HG03139 (cell line): ENCODE measurements around the gene CNTROB.

Experiments
- ATAC-seq: cut with Tn5 transposase; IDR thresholded peaks from one replicate; pipeline ENCODE4 v1.9.1; 2021; ENCODE audit not compliant: unreplicated experiment

CNTROB gene, protein sequence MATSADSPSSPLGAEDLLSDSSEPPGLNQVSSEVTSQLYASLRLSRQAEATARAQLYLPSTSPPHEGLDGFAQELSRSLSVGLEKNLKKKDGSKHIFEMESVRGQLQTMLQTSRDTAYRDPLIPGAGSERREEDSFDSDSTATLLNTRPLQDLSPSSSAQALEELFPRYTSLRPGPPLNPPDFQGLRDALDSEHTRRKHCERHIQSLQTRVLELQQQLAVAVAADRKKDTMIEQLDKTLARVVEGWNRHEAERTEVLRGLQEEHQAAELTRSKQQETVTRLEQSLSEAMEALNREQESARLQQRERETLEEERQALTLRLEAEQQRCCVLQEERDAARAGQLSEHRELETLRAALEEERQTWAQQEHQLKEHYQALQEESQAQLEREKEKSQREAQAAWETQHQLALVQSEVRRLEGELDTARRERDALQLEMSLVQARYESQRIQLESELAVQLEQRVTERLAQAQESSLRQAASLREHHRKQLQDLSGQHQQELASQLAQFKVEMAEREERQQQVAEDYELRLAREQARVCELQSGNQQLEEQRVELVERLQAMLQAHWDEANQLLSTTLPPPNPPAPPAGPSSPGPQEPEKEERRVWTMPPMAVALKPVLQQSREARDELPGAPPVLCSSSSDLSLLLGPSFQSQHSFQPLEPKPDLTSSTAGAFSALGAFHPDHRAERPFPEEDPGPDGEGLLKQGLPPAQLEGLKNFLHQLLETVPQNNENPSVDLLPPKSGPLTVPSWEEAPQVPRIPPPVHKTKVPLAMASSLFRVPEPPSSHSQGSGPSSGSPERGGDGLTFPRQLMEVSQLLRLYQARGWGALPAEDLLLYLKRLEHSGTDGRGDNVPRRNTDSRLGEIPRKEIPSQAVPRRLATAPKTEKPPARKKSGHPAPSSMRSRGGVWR

DNA sequence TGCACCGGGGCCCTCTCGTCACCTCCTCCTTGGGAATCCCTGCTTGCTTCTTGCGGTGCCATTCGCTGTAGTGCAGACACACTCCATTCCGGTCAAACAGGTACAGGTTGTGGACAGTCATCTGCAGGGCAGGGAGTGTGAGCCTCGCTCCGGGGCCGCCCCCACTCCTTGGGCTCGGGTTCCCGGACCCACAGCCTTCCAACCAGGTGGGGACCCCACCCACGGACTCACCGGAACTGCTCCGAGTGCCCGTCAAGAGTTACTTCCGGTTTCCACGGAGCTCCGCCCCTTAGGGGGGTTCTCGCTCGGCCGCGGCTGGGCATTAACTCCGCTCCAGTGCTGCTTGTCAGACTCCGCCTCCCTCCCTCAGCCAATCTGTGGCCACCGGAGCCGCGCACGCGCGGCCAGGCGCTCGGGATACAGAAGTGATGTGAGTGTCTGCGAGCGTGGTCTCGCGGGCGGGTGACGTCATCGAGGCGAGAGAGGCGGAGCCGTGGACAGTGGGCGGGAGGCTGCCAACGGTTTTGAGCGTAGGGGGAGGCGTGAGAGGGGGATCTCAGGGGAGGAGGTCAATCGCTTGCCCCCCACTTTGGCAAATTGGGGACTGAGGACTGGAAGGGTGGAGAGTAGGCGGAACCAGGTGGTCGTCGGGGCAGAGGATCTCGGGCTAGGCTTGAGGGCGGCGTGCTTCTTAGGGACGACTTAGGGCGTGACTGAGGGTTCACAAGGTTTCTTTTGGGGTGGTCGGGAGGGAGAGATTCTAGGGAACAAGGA lies at the start of gene CNTROB, which contains the start of gene TRAPPC1:
TSS of gene CNTROB (plus strand) at position 498 of the 774 bp plus-strand sequence. CDS start 874 bp downstream, outside the sequence.
TSS of gene TRAPPC1 (minus strand) at position 238 of the 774 bp plus-strand sequence. CDS start at position 121, 117 bp downstream.
- ATAC-seq: peak; percentile 93

DNA sequence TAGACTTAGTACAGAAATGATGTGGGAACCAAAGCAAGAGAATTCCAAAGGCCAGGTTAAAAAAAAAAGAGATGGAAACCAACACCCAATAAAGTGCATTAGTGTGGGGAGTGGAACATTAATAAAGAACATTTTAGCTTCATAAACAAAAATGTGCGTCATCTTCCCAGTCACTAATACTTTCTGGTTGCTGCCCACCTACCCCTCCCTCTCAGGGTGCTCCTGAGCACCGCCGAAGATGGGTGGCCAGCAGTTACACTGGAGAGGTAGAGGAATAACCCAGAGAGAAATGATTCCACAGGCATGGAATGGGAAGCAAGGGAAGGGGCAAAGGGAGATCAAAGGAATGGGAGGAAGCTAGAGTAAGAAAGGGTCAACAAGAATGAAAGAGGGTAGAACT lies 49.4 kb upstream of the CNTROB start:
- ATAC-seq: no peak

DNA sequence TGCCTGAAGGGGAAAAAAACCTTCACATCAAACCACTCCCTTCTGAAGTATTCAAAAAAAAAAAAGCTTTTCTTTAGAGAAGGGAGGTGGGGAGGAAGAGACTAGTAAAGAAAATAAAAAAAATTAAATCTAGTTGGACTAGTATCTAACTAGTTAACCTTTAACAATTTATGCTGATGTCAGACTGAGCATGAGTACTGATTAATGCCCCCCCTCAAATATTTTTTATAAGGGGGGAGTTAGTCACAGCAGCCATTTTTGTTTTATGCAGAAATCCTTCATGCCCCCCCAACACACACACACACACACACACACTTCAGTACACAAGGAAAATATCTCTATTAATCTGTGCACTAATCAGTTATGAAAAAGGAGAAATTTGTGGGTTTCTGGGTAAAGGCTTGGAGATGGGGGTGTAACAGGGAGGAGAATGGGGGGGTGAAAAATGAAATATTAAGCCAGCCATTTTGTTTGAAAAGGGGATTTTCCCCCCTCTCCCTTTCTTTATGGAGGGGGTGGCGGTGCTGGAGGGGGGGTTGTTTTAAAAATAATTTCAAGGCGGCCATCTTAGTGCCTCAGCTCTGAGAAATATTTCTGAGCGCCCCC lies 48.1 kb upstream of the CNTROB start:
- no peak for ATAC-seq

DNA sequence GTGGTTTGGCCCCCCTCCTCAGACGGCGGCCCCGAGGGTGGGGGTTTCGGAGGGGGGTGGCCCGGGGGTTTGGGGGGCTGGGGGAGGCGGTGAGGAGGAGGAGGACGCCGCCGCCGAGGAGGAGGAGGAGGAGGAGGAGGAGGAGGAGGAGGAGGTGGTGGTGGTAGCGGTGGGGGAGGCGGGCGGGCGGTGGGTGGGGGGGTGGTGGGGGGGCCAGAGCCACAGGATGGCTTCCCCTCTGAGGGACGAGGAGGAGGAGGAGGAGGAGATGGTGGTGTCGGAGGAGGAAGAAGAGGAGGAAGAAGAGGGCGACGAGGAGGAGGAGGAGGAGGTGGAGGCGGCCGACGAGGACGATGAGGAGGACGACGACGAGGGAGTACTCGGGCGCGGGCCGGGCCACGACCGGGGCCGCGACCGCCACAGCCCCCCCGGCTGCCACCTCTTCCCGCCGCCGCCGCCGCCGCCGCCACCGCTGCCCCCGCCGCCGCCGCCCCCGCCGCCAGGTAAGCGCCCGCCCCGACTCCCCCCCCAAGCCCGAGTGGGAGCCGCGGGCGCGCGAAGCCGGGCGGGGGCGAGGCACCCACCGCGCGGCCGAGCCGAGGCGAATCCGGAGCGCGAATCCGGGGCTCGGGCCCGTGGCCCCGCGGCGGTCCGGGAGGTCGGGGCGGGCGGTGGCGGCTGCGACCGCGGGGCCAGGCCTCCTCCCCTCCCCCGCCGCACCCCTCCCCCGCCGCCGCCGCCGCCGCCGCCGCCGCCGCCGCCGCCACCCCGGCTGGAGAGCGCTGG lies 47.2 kb upstream of the CNTROB start:
- ATAC-seq: no peak

DNA sequence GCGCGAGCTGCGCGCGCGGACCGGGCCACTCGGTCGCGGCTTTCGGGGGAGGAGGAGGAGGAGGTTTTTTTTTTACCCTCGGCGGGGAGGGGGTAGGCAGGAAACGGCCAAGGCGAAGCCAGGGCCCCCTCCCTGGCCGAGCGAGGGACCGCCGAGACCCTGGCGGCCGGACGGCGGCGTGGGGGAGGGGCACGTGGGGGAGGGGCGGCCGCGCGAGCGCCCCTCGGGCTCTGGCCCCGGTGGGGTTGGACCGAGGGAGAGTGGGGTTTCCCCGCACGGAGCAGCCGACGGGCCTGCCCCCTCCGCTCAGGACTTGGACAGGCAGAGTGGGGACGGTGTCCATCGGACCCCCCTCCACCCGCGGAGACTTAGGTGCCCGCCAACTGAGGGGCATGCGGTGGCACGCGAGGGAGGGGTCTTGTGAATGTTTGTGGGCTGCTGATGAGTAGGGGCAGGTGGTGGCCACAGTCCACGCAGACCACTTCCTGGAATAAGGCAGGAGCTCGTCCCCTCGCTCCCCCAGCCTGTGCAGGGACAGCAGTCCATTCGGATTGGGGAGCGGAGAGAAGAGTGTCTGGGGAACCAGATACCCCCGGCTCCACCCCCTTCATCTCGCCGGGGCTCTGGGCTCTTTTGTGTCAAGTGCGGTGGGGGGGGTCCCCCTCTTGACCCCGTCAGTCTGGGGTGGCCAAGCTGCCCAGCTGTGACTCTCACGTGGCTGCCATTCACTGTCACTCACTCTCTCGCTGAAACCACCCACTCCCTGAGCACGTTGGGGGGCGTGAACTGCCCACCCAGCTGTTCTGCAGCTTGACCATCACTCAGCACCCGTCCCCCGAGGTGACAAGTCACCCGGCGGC lies 46.4 kb upstream of the CNTROB start:
- no peak for ATAC-seq

DNA sequence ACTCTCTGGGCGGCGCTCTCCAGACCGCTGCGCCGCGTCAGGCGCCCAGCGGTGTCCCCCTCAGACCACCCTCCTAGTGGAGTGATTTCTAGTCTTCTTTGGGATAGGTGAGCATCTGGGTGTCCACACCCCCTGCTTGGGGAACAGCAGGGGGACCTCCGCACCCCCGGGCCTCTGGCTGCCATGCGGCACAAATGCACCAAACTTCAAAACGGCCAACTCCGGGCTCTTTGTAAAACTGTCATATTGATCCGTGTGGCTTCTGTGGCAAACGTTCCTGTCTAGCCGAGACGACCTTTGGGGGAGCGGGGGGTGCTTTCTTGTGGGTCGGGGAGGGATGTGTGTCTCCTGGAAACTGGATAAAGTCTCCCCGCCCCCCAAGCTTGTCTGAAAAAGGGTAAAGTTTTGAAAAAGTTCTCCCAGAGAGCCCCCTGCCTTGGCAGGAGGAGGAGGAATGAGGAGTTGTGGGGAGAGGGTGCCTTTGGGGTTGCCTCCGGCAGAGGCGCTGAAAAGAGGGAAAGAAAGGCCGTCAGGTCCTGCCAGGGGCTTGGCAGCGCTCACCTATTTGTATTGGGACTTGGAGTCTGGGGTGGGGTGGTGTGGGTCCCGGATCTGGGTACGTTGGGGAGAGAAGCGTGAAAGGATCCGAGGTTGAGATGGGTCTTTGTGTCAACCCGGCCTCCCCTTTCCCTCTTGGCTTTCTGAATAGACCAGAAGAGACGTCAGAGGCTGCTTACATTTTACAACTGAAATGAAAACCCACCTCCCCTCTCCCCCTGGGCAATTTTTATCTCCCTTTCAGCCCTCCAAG lies 45.6 kb upstream of the CNTROB start:
- no peak for ATAC-seq

DNA sequence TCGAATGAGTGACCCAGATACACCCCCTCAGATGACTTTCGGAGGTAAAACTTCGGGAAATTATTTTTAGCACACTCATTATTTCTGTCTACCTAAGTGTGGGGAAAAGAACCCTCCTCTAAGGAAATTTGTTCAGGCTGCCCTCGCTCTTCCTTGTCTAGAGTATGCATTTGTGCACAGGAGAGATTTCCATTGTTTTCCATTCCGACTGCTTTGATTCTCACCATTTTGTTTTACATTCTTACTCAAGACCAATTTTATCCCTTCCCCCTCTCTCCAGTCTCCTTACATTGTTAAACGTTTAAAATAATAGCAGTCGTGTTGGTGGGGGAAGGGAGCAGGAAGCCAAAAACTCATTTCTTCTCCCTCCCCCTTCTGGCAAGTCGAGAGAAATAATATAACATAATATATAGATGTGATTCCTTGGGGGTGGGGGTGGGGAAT lies 44.9 kb upstream of the CNTROB start:
- no peak for ATAC-seq

DNA sequence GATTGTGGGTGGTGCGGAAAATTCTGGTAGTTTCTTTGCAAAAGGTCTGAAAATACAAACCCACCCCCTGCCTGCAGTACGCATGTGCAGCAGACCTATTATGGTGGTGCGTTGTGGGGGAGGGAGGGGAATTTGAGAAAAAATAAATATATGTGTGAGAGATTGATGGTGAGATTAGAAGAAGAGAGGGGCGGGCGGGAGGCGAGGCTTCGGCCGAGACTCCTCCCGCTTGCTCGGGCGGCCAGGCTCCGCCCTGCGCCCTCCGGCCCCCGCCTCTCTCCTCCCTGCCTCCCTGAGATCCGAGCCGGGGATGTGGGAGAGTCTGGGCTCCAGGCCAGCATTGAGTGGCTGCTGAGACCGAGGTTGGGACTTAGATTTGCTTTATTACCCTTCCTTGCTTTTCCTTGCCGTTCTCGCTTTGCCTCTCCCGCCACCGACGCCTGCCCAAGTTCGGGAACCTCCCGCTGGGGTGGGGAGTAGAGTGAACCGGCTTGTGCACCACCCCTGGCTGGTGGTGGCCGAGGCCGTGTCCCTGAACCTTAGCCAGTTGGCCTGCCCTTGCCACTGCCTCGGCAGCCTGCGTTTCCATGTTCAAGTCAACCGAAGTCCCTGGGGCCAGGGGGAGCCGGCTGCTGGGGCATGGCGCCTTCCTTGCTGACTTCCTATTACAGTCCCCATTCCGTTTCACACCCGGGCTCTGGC lies 44.4 kb upstream of the CNTROB start:
- no peak for ATAC-seq

DNA sequence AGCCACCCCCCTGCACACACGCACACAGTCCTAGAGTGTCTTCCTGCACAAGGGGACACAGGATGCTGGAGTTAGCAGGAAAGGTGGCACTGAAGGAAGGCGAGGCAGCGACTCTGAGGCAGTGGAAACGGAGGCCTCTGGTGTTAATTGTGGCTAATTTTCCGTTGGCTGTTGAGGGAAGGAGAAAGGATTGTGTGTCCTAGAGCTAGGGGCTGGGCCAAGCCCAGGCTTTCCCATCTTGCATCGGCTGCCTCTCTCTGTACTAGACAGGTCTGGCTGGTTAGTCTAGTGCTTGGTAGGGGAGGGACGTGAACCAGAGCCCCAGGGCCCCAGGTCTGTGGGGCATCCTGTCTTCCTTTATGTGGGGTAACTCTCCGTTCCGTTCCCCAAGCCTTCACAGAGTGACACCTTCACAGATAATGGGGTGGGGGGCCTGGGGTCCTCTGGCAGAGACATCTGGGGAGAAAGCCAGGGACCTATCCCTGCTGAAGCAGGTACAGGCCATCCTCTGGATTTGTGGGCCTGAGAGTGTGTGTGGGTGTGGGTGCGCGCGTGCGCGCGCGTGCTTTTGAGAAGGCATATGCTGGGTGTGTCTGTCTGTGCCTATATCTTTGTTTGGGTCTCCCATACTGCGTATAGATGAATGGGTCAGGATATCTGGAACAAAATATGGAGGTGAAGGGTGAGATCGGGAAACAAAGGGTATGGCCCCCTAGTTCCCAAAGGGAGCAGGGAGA lies 43.7 kb upstream of the CNTROB start, which contains the start of gene CHD3:
TSS of gene CHD3 (plus strand) at position 606 of the 737 bp plus-strand sequence. CDS start 212 bp downstream, outside the sequence.
- ATAC-seq: no peak

DNA sequence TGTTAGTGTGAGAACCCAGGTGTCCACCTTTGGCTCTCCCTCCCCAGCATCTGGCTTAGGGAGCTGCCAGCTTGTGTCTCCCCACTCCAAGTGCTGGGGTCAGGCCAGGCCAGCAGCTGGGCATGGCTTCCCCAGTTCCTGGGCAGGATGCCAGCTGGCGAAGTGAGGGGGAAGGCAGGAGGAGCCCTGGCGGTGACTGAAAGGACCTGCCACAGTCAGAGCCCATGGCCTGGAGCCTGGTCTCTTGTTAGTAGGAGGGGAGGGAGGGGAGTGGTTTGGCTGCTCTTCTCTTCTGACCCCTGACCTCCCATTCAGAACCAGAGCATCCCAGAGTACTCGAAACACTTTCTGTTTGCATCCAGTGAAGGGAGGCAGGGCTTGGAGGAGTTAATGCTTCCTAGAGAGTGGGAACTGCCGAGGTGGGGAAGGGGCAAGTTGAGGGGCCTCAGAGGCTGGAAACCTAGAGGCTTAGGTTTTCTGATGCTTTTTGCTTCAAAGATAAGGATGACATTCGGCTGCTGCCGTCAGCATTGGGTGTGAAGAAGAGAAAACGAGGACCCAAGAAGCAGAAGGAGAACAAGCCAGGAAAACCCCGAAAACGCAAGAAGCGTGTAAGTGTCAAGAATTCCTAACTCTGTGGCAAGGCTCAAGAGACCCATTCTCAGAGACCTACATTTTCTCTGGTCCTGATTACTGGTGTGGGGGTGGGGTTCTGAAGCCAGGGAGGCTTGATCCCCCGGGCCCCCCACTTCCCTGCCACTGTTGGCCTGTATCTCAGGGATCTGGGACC lies 42.6 kb upstream of the CNTROB start:
- ATAC-seq: no peak

DNA sequence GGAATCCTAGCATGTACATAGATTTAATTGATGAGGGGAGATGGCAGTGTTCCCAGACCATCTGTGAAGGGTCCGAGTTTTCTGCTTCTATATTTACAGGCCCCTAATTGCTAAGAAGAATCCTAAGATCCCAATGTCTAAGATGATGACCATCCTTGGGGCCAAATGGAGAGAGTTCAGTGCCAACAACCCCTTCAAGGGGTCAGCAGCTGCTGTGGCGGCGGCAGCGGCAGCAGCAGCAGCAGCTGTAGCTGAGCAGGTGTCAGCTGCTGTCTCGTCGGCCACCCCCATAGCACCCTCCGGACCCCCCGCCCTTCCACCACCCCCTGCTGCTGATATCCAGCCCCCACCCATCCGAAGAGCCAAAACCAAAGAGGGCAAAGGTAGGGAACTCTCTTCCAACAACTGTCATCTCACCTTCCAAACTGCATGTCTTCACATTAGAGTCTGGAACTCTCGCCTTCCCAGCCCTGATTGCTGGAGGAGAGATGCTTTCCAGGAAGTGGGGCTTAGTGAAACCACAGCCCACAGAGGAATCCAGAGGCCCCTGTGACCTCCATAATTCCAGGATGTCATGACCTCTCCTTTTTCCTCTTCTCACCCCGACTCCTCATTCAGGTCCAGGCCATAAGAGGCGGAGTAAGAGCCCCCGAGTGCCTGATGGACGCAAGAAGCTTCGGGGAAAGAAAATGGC lies 38.7 kb upstream of the CNTROB start:
- ATAC-seq: no peak

DNA sequence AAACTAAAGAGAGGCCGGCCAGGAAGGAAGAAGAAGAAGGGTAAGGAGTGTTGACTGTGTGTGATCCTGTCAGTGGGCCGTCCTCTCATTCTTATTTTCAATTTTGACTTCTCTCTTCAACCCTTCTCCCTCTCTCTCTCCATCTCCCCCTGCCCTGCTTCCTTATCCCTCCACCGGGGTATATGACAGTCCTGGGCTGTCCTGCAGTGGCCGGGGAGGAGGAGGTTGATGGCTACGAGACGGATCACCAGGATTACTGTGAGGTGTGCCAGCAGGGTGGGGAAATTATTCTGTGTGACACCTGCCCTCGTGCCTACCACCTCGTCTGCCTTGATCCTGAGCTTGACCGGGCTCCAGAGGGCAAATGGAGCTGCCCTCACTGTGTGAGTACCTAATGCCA lies 37.8 kb upstream of the CNTROB start:
- ATAC-seq: no peak

DNA sequence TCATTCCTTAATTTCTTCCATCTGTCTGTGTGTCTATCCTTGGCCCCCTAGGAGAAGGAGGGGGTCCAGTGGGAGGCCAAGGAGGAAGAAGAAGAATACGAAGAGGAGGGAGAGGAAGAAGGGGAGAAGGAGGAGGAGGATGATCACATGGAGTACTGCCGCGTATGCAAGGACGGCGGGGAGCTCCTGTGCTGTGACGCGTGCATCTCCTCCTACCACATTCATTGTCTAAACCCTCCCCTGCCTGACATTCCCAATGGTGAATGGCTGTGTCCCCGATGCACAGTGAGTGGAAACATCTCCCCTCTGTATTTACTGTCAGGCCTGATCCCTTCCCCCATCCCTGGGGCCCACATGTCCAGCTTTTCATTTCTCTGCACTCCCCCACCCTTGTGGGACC lies 37.1 kb upstream of the CNTROB start:
- no peak for ATAC-seq

DNA sequence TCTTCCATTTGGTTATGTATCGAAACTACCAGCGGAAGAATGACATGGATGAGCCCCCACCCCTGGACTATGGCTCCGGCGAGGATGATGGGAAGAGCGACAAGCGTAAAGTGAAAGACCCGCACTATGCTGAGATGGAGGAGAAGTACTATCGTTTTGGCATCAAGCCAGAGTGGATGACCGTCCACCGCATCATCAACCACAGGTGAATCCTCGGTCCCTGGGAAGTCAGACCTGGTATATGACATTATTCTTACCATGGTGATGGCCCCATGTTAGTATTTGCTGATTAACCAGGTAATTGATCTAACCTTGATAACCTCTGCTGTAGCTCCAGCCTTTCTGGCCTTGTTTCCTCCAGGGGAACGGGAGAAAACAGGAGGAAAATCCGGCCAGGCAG lies 34.9 kb upstream of the CNTROB start:
- ATAC-seq: no peak

DNA sequence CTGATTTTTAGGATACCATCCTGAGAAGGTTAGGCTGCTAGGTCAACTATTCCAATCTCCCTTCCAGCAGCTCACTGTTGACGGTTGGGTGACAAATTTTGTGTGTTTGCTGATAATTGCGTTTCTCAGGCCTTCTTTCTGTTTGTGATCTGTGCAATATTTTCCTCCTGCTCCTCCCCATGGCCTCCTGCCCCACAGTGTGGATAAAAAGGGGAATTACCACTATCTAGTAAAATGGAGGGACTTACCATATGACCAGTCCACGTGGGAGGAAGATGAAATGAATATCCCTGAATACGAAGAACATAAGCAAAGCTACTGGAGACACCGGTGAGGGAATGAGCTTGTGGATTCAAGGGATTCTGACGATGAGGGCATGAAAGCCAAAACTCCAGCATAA lies 34.2 kb upstream of the CNTROB start:
- ATAC-seq: no peak
